GM12878 (cell line): ENCODE data around the gene PDE11A. TPM values are rescaled to one million over a fixed set of nuclear protein-coding genes. Genes with fewer than 3 reads are reported as not detected.

Experiments used
- ATAC-seq: fragments of 200-7000 bp; cut with Tn5 transposase; 3 replicates; pipeline ENCODE4 v1.9.1; 2020; ENCODE audit warnings: mild to moderate bottlenecking, moderate library complexity
- BruUV-seq: library from RNA; stranded (reverse); fragments of 400-500 nt; replicated peaks from 2 replicates; lab custom pipeline; 2021; lab: Mats Ljungman, UMichigan
- CTCF ChIA-PET: fragments of 300-600 bp; sonication (Branson Sonifier 250); formaldehyde crosslinking; extraction: SDS; loops from one replicate; lab custom pipeline; 2021; ENCODE audit warnings: inconsistent platforms; lab: Yijun Ruan, JAX
- POLR2A ChIA-PET: fragments of 350-600 bp; formaldehyde crosslinking; extraction: SDS; loops from one replicate; lab custom pipeline; 2021; ENCODE audit warnings: inconsistent platforms; lab: Charles Lee
- RAD21 ChIA-PET: fragments of 300-600 bp; sonication (Branson Sonifier 250); formaldehyde crosslinking; loops from one replicate; lab custom pipeline; 2023; ENCODE audit warnings: antibody characterized with exemption; ENCODE audit not compliant: unreplicated experiment; lab: Charles Lee
- SMC1A ChIA-PET: fragments of 300-600 bp; sonication (Branson Sonifier 250); formaldehyde crosslinking; loops from one replicate; lab custom pipeline; 2023; ENCODE audit not compliant: unreplicated experiment, uncharacterized antibody; lab: Charles Lee
- DNase-seq: peaks from one replicate; pipeline ENCODE4 v3.0.0-alpha.2; 2011; ENCODE audit warnings: low read depth, low spot score
- FAIRE-seq: peaks from 3 replicates; lab custom pipeline; 2011; peaks lifted over from hg19 to GRCh38; lab: Jason Lieb, UNC
- H2AFZ ChIP-seq: 2 replicates; pipeline ENCODE4 v1.6.0; 2011; ENCODE audit warnings: low read depth, low read length, control low read depth; ENCODE audit not compliant: control insufficient read depth
- H3K27ac ChIP-seq: 2 replicates; pipeline ENCODE4 v1.5.1; 2011; ENCODE audit warnings: control low read depth; ENCODE audit not compliant: control insufficient read depth, insufficient read depth
- H3K27me3 ChIP-seq, 2 experiments: replicated peaks in 1 of 2; 2 replicates each; pipeline versions ENCODE4 v1.6.0 to v1.6.1; 2011; ENCODE audit warnings: low read length in 1 of 2; ENCODE audit not compliant: control insufficient read depth in 2 of 2, insufficient read depth in 2 of 2
- H3K36me3 ChIP-seq, 2 experiments: 2 replicates each; pipeline ENCODE4 v1.5.1; 2011; ENCODE audit warnings: low read length in 1 of 2; ENCODE audit not compliant: control insufficient read depth in 2 of 2, insufficient read depth in 2 of 2
- H3K4me1 ChIP-seq: 2 replicates; pipeline ENCODE4 v1.6.1; 2011; ENCODE audit warnings: mild to moderate bottlenecking, low read length, moderate library complexity, mixed read lengths; ENCODE audit not compliant: control insufficient read depth, insufficient read depth
- H3K4me2 ChIP-seq: 2 replicates; pipeline ENCODE4 v1.6.0; 2011; ENCODE audit warnings: control low read depth; ENCODE audit not compliant: control insufficient read depth, insufficient read depth
- H3K4me3 ChIP-seq: fragments of 200-600 bp; sonication (generic); 2 replicates; pipeline ENCODE4 v1.5.1; 2016
- H3K79me2 ChIP-seq: 2 replicates; pipeline ENCODE4 v1.6.0; 2011; ENCODE audit warnings: low read length; ENCODE audit not compliant: control insufficient read depth, insufficient read depth
- H3K9ac ChIP-seq: 2 replicates; pipeline ENCODE4 v1.8.0; 2011; ENCODE audit warnings: low read length, control low read depth, mixed read lengths; ENCODE audit not compliant: control insufficient read depth, insufficient read depth
- H3K9me3 ChIP-seq: replicated peaks from 3 replicates; pipeline ENCODE4 v1.5.1; 2011; ENCODE audit warnings: mild to moderate bottlenecking, low read length; ENCODE audit not compliant: control insufficient read depth, insufficient read depth
- H4K20me1 ChIP-seq: 2 replicates; pipeline ENCODE4 v1.6.0; 2011; ENCODE audit not compliant: control insufficient read depth, insufficient read depth
- CREB1 ChIP-seq: IDR thresholded peaks from 2 replicates; pipeline ENCODE4 v1.6.1; 2012; ENCODE audit warnings: low read depth, mild to moderate bottlenecking, inconsistent platforms
- FOXK2 ChIP-seq: fragments of 450-650 bp; IDR thresholded peaks from 2 replicates; pipeline ENCODE4 v1.6.1; 2017; ENCODE audit warnings: mild to moderate bottlenecking, moderate library complexity
- HCFC1 ChIP-seq: fragments of 150-350 bp; IDR thresholded peaks from 2 replicates; pipeline ENCODE4 v1.6.1; 2014; ENCODE audit warnings: low read length
- LARP7 ChIP-seq: fragments of 450-650 bp; IDR thresholded peaks from 2 replicates; pipeline ENCODE4 v1.6.1; 2017; ENCODE audit warnings: mild to moderate bottlenecking
- MEF2A ChIP-seq: IDR thresholded peaks from 2 replicates; pipeline ENCODE4 v1.6.1; 2011; ENCODE audit warnings: low read depth, mild to moderate bottlenecking, low read length, moderate library complexity; ENCODE audit not compliant: insufficient read depth
- MEF2B ChIP-seq: fragments of 450-650 bp; IDR thresholded peaks from 2 replicates; pipeline ENCODE4 v1.6.1; 2018; ENCODE audit warnings: mild to moderate bottlenecking, moderate library complexity; ENCODE audit not compliant: partially characterized antibody, poor library complexity, severe bottlenecking
- MYC ChIP-seq: IDR thresholded peaks from 2 replicates; pipeline ENCODE4 v1.6.1; 2011; ENCODE audit warnings: mild to moderate bottlenecking, low read length, moderate library complexity, inconsistent platforms; ENCODE audit not compliant: insufficient read depth, insufficient replicate concordance, insufficient read length, severe bottlenecking
- NFIC ChIP-seq: IDR thresholded peaks from 2 replicates; pipeline ENCODE4 v1.6.1; 2012; ENCODE audit warnings: low read depth, mild to moderate bottlenecking, inconsistent platforms, low read length, moderate library complexity
- NFXL1 ChIP-seq: fragments of 450-650 bp; IDR thresholded peaks from 2 replicates; pipeline ENCODE4 v1.6.1; 2017; ENCODE audit warnings: antibody characterized with exemption, mild to moderate bottlenecking, borderline replicate concordance
- NR2C2 ChIP-seq: IDR thresholded peaks from 2 replicates; pipeline ENCODE4 v1.6.1; 2011; ENCODE audit warnings: borderline replicate concordance, low read depth; ENCODE audit not compliant: control insufficient read depth, insufficient read length
- PAX8 ChIP-seq: fragments of 450-650 bp; IDR thresholded peaks from 2 replicates; pipeline ENCODE4 v1.6.1; 2017; ENCODE audit warnings: mild to moderate bottlenecking, moderate library complexity
- RAD51 ChIP-seq: fragments of 450-650 bp; IDR thresholded peaks from 2 replicates; pipeline ENCODE4 v1.6.1; 2016; ENCODE audit warnings: moderate library complexity, mild to moderate bottlenecking, inconsistent platforms
- TAF1 ChIP-seq: IDR thresholded peaks from 2 replicates; pipeline ENCODE4 v1.6.1; 2011; ENCODE audit warnings: mild to moderate bottlenecking, low read depth, low read length, borderline replicate concordance
- TARDBP ChIP-seq: IDR thresholded peaks from 2 replicates; pipeline ENCODE4 v1.6.1; 2016; ENCODE audit warnings: borderline replicate concordance
- TBL1XR1 ChIP-seq: IDR thresholded peaks from 2 replicates; pipeline ENCODE4 v1.6.1; 2012; ENCODE audit warnings: low read depth, low read length, improper control_type of control experiment
- ZZZ3 ChIP-seq: IDR thresholded peaks from 2 replicates; pipeline ENCODE4 v1.6.1; 2011; ENCODE audit warnings: low read depth; ENCODE audit not compliant: control insufficient read depth, insufficient read length
- WGBS: methylation state at CpG from one replicate; pipeline ENCODE4 v1.1.6; 2016; ENCODE audit warnings: low lambda C conversion rate; ENCODE audit not compliant: insufficient replicate concordance, insufficient coverage; ENCODE audit errors: missing lambda C conversion rate; 5-methylcytosine and 5-hydroxymethylcytosine counted together
- in situ Hi-C: fragments of 300-500 bp; cut with MboI; formaldehyde crosslinking; loops from 9 replicates; pipeline ENCODE4 v1.14.3; 2018; ENCODE audit warnings: mixed read lengths
- intact Hi-C: fragments of 100-400 bp; cut with micrococcal nuclease; formaldehyde crosslinking; loops from one replicate; pipeline ENCODE4 v1.14.2; 2022; ENCODE audit not compliant: unreplicated experiment
- polyA plus RNA-seq, 11 experiments: library from polyadenylated mRNA; depleted of rRNA in 4 of 11; unstranded in 6 of 11; stranded (reverse) in 5 of 11; fragments of >200 nt; fragmentation: Nextera tagmentation in 4 of 11; fragmentation: Illumina TruSeq in 1 of 11; extraction: Ambion mirVana in 4 of 11; extraction: Trizol in 1 of 11; gene quantifications; 1 replicate in 1 of 11; 2 replicates in 10 of 11; pipeline versions ENCODE4 v1.2.1 to v1.2.3, GENCODE V29; 2011 to 2016; ENCODE audit warnings: inconsistent platforms in 2 of 11, missing spikeins in 2 of 11, low read depth in 1 of 11
- total RNA-seq, 4 experiments: library from RNA; depleted of rRNA in 3 of 4; stranded (reverse); fragments of >200 nt in 3 of 4; fragmentation: Illumina TruSeq in 1 of 4; extraction: Trizol in 1 of 4; gene quantifications; 2 replicates each; pipeline versions ENCODE4 v1.2.1 to v1.2.3, GENCODE V29; 2013 to 2021
- TF ChIP-seq, protein P1 (sequence below): IDR thresholded peaks from 2 replicates; pipeline ENCODE4 v1.6.1; 2011; ENCODE audit warnings: low read depth, low read length, improper control_type of control experiment, borderline replicate concordance
- TF ChIP-seq, protein P2 (sequence below): IDR thresholded peaks from 2 replicates; pipeline ENCODE4 v1.6.1; 2012; ENCODE audit warnings: low read depth, low read length, improper control_type of control experiment

Gene PDE11A
- total and polyA plus RNA-seq, 10 of the 15 experiments (the other 5 are each of a cell fraction or from before 2014, with no cell fraction given): 0.01 to 0.17 (median 0.06) TPM; not detected in 5

DNA sequence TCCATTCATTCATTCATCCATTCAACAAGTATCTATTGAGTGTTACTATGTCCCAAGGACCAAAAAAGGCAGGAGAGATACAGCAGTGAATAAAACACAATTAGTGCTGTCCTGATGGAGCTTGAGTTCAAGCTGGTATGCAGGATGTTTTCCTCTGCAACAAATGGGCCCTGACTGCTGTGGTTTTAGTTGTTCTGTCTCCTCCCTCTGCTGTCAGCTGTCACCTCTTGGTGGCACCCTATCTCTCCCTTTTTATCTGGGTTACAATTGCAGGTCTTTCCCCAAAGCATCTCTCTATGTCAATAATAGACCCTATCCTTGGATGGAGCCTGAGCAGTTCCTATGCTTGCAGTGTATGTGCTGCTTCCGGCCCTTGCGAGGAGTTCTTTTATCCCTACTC, 304.8 kb downstream of the PDE11A start:
- 100% methylated on average over 2 of the region's 2 CpGs for WGBS
- no peak overlapping the region for H3K9ac ChIP-seq
- no peak overlapping the region for H3K4me3 ChIP-seq
- no peak overlapping the region for H3K27ac ChIP-seq
- intact Hi-C loops: no loop called here
- TF ChIP-seq TBL1XR1 (no peak), CREB1 (no peak), LARP7 (no peak), TAF1 (no peak)
- DNase-seq (no peak), ATAC-seq (no peak), FAIRE-seq (no peak)
- no peak overlapping the region for H3K4me2 ChIP-seq
- H3K79me2 ChIP-seq: no peaks in the 10 kb centered on the region
- no TSS peak for BruUV-seq
- RAD21 ChIA-PET: no interaction called here
- POLR2A ChIA-PET: no interaction called here
- H4K20me1 ChIP-seq: no peaks in the 10 kb centered on the region
- no peaks in the 10 kb centered on the region for H3K27me3 ChIP-seq
- no peak overlapping the region for H2AFZ ChIP-seq
- CTCF ChIA-PET: interaction anchor here (1.0 to 1.6 kb wide), 4 partner anchors 13 to 434 kb away, joined by 3 to 4 read pairs (median 4); no protein-coding TSS in a partner anchor
- H3K9me3 ChIP-seq: no peaks in the 10 kb centered on the region
- H3K4me1 ChIP-seq: no peaks in the 10 kb centered on the region
- in situ Hi-C loops: no loop called here
- H3K36me3 ChIP-seq: no peaks in the 10 kb centered on the region
- SMC1A ChIA-PET: interaction anchor here (1.1 kb wide), 1 partner anchor 17 kb away, joined by 3 read pairs; no protein-coding TSS in a partner anchor

DNA sequence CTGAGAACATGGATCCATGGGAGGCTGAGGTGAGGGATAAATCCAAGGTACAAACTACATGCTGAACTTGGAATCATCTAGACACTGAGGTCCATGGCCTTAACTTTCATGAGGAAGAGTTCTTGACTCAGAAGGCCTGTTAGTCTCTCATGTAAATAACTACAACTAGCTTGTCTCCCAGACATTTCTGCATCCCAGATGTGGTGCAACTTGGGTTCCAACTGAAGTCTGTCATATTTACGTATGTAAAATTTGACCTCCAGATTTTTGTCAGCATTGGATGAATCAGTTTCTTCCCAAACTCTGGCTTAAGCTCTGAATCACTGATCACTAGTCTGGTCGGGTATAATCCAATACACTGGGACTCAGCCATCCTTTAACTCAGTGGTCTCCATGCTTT, 306.9 kb downstream of the PDE11A start:
- BruUV-seq: no TSS peak
- RAD21 ChIA-PET: no interaction called here
- DNase-seq (no peak), ATAC-seq (no peak), FAIRE-seq (no peak)
- CTCF ChIA-PET: interaction anchor here (1.1 to 2.1 kb wide), 2 partner anchors 429 to 601 kb away, joined by 3 to 5 read pairs; no protein-coding TSS in a partner anchor
- Histone ChIP-seq H3K9ac (no peak overlapping the region), H3K4me3 (no peak overlapping the region), H3K4me2 (no peak overlapping the region), H4K20me1 (no peaks in the 10 kb centered on the region), H2AFZ (no peak overlapping the region), H3K9me3 (no peaks in the 10 kb centered on the region), H3K27ac (no peak overlapping the region), H3K79me2 (no peaks in the 10 kb centered on the region), H3K4me1 (no peaks in the 10 kb centered on the region), H3K27me3 (no peaks in the 10 kb centered on the region), H3K36me3 (no peaks in the 10 kb centered on the region)
- 56% methylated on average over 2 of the region's 2 CpGs for WGBS
- in situ Hi-C loops: no loop called here
- SMC1A ChIA-PET: interaction anchor here (1.3 to 1.5 kb wide), 2 partner anchors 16 to 42 kb away, joined by 3 read pairs; no protein-coding TSS in a partner anchor
- POLR2A ChIA-PET: no interaction called here
- intact Hi-C loops: no loop called here
- no peak for TF ChIP-seq ZZZ3
- no peak for TF ChIP-seq MEF2A
- TF ChIP-seq NFXL1: no peak
- TF ChIP-seq, protein P1, sequence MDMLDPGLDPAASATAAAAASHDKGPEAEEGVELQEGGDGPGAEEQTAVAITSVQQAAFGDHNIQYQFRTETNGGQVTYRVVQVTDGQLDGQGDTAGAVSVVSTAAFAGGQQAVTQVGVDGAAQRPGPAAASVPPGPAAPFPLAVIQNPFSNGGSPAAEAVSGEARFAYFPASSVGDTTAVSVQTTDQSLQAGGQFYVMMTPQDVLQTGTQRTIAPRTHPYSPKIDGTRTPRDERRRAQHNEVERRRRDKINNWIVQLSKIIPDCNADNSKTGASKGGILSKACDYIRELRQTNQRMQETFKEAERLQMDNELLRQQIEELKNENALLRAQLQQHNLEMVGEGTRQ: no peak
- no peak for TF ChIP-seq FOXK2
- TF ChIP-seq RAD51: no peak
- no peak for TF ChIP-seq NFIC
- no peak for TF ChIP-seq MYC
- no peak for TF ChIP-seq PAX8
- no peak for TF ChIP-seq NR2C2
- no peak for TF ChIP-seq TBL1XR1
- TF ChIP-seq, protein P2, sequence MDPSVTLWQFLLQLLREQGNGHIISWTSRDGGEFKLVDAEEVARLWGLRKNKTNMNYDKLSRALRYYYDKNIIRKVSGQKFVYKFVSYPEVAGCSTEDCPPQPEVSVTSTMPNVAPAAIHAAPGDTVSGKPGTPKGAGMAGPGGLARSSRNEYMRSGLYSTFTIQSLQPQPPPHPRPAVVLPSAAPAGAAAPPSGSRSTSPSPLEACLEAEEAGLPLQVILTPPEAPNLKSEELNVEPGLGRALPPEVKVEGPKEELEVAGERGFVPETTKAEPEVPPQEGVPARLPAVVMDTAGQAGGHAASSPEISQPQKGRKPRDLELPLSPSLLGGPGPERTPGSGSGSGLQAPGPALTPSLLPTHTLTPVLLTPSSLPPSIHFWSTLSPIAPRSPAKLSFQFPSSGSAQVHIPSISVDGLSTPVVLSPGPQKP: no peak
- no peak for TF ChIP-seq HCFC1
- no peak for TF ChIP-seq MEF2B
- TF ChIP-seq TARDBP: no peak
